ENCODE results near the gene CUEDC1.

GRCh38 chr17:57881143-57881542, 74.1 kb downstream of the CUEDC1 start:
- TF ChIP-seq CTCF (IDR thresholded peaks at IDR 0.05; ENCODE audit: low read depth, low read length): no peak
- no peak for TF ChIP-seq EZH2phosphoT487 (IDR thresholded peaks at IDR 0.05; ENCODE audit: low read depth)

Measured in OCI-LY3 (cell line).